GM12878 (cell line): ENCODE results near the gene CDHR5. TPM values are rescaled to one million over a fixed set of nuclear protein-coding genes. Genes with fewer than 3 reads are reported as not detected.

Experiments used
- ATAC-seq: fragments of 200-7000 bp; cut with Tn5 transposase; 3 replicates; pipeline ENCODE4 v1.9.1; 2020; ENCODE audit warnings: mild to moderate bottlenecking, moderate library complexity
- BruUV-seq: library from RNA; stranded (reverse); fragments of 400-500 nt; replicated peaks from 2 replicates; lab custom pipeline; 2021; lab: Mats Ljungman, UMichigan
- CTCF ChIA-PET: fragments of 300-600 bp; sonication (Branson Sonifier 250); formaldehyde crosslinking; extraction: SDS; loops from one replicate; lab custom pipeline; 2021; ENCODE audit warnings: inconsistent platforms; lab: Yijun Ruan, JAX
- POLR2A ChIA-PET: fragments of 350-600 bp; formaldehyde crosslinking; extraction: SDS; loops from one replicate; lab custom pipeline; 2021; ENCODE audit warnings: inconsistent platforms; lab: Charles Lee
- RAD21 ChIA-PET: fragments of 300-600 bp; sonication (Branson Sonifier 250); formaldehyde crosslinking; loops from one replicate; lab custom pipeline; 2023; ENCODE audit warnings: antibody characterized with exemption; ENCODE audit not compliant: unreplicated experiment; lab: Charles Lee
- SMC1A ChIA-PET: fragments of 300-600 bp; sonication (Branson Sonifier 250); formaldehyde crosslinking; loops from one replicate; lab custom pipeline; 2023; ENCODE audit not compliant: unreplicated experiment, uncharacterized antibody; lab: Charles Lee
- DNase-seq: peaks from one replicate; pipeline ENCODE4 v3.0.0-alpha.2; 2011; ENCODE audit warnings: low read depth, low spot score
- FAIRE-seq: peaks from 3 replicates; lab custom pipeline; 2011; peaks lifted over from hg19 to GRCh38; lab: Jason Lieb, UNC
- H2AFZ ChIP-seq: 2 replicates; pipeline ENCODE4 v1.6.0; 2011; ENCODE audit warnings: low read depth, low read length, control low read depth; ENCODE audit not compliant: control insufficient read depth
- H3K27ac ChIP-seq: 2 replicates; pipeline ENCODE4 v1.5.1; 2011; ENCODE audit warnings: control low read depth; ENCODE audit not compliant: control insufficient read depth, insufficient read depth
- H3K27me3 ChIP-seq, 2 experiments: replicated peaks in 1 of 2; 2 replicates each; pipeline versions ENCODE4 v1.6.0 to v1.6.1; 2011; ENCODE audit warnings: low read length in 1 of 2; ENCODE audit not compliant: control insufficient read depth in 2 of 2, insufficient read depth in 2 of 2
- H3K36me3 ChIP-seq, 2 experiments: 2 replicates each; pipeline ENCODE4 v1.5.1; 2011; ENCODE audit warnings: low read length in 1 of 2; ENCODE audit not compliant: control insufficient read depth in 2 of 2, insufficient read depth in 2 of 2
- H3K4me1 ChIP-seq: 2 replicates; pipeline ENCODE4 v1.6.1; 2011; ENCODE audit warnings: mild to moderate bottlenecking, low read length, moderate library complexity, mixed read lengths; ENCODE audit not compliant: control insufficient read depth, insufficient read depth
- H3K4me2 ChIP-seq: 2 replicates; pipeline ENCODE4 v1.6.0; 2011; ENCODE audit warnings: control low read depth; ENCODE audit not compliant: control insufficient read depth, insufficient read depth
- H3K4me3 ChIP-seq: fragments of 200-600 bp; sonication (generic); 2 replicates; pipeline ENCODE4 v1.5.1; 2016
- H3K79me2 ChIP-seq: 2 replicates; pipeline ENCODE4 v1.6.0; 2011; ENCODE audit warnings: low read length; ENCODE audit not compliant: control insufficient read depth, insufficient read depth
- H3K9ac ChIP-seq: 2 replicates; pipeline ENCODE4 v1.8.0; 2011; ENCODE audit warnings: low read length, control low read depth, mixed read lengths; ENCODE audit not compliant: control insufficient read depth, insufficient read depth
- H3K9me3 ChIP-seq: replicated peaks from 3 replicates; pipeline ENCODE4 v1.5.1; 2011; ENCODE audit warnings: mild to moderate bottlenecking, low read length; ENCODE audit not compliant: control insufficient read depth, insufficient read depth
- H4K20me1 ChIP-seq: 2 replicates; pipeline ENCODE4 v1.6.0; 2011; ENCODE audit not compliant: control insufficient read depth, insufficient read depth
- BHLHE40 ChIP-seq, 2 experiments: fragments of 450-650 bp in 1 of 2; IDR thresholded peaks; 2 replicates each; pipeline ENCODE4 v1.6.1; 2011 to 2017; ENCODE audit warnings: low read depth in 2 of 2, borderline replicate concordance in 1 of 2, improper control_type of control experiment in 1 of 2, low read length in 1 of 2, mild to moderate bottlenecking in 1 of 2
- CBFB ChIP-seq: IDR thresholded peaks from 2 replicates; pipeline ENCODE4 v1.6.1; 2016; ENCODE audit warnings: antibody characterized with exemption, low read depth
- CBX3 ChIP-seq: fragments of 200-600 bp; sonication (generic); IDR thresholded peaks from 2 replicates; pipeline ENCODE4 v1.6.1; 2016; ENCODE audit warnings: low read depth, borderline replicate concordance
- NBN ChIP-seq: fragments of 450-650 bp; IDR thresholded peaks from 2 replicates; pipeline ENCODE4 v1.6.1; 2016
- POLR2A ChIP-seq: IDR thresholded peaks from 2 replicates; pipeline ENCODE4 v1.6.1; 2011; ENCODE audit warnings: low read depth, mild to moderate bottlenecking, low read length
- POLR2AphosphoS2 ChIP-seq: IDR thresholded peaks from 2 replicates; pipeline ENCODE4 v1.6.1; 2011; ENCODE audit warnings: low read depth, mild to moderate bottlenecking, low read length, improper control_type of control experiment, moderate library complexity
- TAF1 ChIP-seq: IDR thresholded peaks from 2 replicates; pipeline ENCODE4 v1.6.1; 2011; ENCODE audit warnings: mild to moderate bottlenecking, low read depth, low read length, borderline replicate concordance
- ZNF622 ChIP-seq: fragments of 450-650 bp; IDR thresholded peaks from 2 replicates; pipeline ENCODE4 v1.6.1; 2017; ENCODE audit warnings: mild to moderate bottlenecking, inconsistent platforms
- WGBS: methylation state at CpG from one replicate; pipeline ENCODE4 v1.1.6; 2016; ENCODE audit warnings: low lambda C conversion rate; ENCODE audit not compliant: insufficient replicate concordance, insufficient coverage; ENCODE audit errors: missing lambda C conversion rate; 5-methylcytosine and 5-hydroxymethylcytosine counted together
- in situ Hi-C: fragments of 300-500 bp; cut with MboI; formaldehyde crosslinking; loops from 9 replicates; pipeline ENCODE4 v1.14.3; 2018; ENCODE audit warnings: mixed read lengths
- intact Hi-C: fragments of 100-400 bp; cut with micrococcal nuclease; formaldehyde crosslinking; loops from one replicate; pipeline ENCODE4 v1.14.2; 2022; ENCODE audit not compliant: unreplicated experiment
- polyA plus RNA-seq, 11 experiments: library from polyadenylated mRNA; depleted of rRNA in 4 of 11; unstranded in 6 of 11; stranded (reverse) in 5 of 11; fragments of >200 nt; fragmentation: Nextera tagmentation in 4 of 11; fragmentation: Illumina TruSeq in 1 of 11; extraction: Ambion mirVana in 4 of 11; extraction: Trizol in 1 of 11; gene quantifications; 1 replicate in 1 of 11; 2 replicates in 10 of 11; pipeline versions ENCODE4 v1.2.1 to v1.2.3, GENCODE V29; 2011 to 2016; ENCODE audit warnings: inconsistent platforms in 2 of 11, missing spikeins in 2 of 11, low read depth in 1 of 11
- total RNA-seq, 4 experiments: library from RNA; depleted of rRNA in 3 of 4; stranded (reverse); fragments of >200 nt in 3 of 4; fragmentation: Illumina TruSeq in 1 of 4; extraction: Trizol in 1 of 4; gene quantifications; 2 replicates each; pipeline versions ENCODE4 v1.2.1 to v1.2.3, GENCODE V29; 2013 to 2021
- TF ChIP-seq, protein P1 (sequence below): fragments of 450-650 bp; IDR thresholded peaks from 2 replicates; pipeline ENCODE4 v1.6.1; 2018; ENCODE audit warnings: borderline replicate concordance, mild to moderate bottlenecking; ENCODE audit not compliant: partially characterized antibody
- TF ChIP-seq, protein P2 (sequence below): fragments of 450-650 bp; IDR thresholded peaks from 2 replicates; pipeline ENCODE4 v1.6.1; 2017; ENCODE audit warnings: borderline replicate concordance
- TF ChIP-seq, protein P3 (sequence below): fragments of 450-650 bp; IDR thresholded peaks from 2 replicates; pipeline ENCODE4 v1.6.1; 2017; ENCODE audit warnings: low read depth, mild to moderate bottlenecking, moderate library complexity

The CDHR5 gene
- total and polyA plus RNA-seq, 10 of the 15 experiments (the other 5 are each of a cell fraction or from before 2014, with no cell fraction given) = 0.06 TPM; not detected in 9

DNA sequence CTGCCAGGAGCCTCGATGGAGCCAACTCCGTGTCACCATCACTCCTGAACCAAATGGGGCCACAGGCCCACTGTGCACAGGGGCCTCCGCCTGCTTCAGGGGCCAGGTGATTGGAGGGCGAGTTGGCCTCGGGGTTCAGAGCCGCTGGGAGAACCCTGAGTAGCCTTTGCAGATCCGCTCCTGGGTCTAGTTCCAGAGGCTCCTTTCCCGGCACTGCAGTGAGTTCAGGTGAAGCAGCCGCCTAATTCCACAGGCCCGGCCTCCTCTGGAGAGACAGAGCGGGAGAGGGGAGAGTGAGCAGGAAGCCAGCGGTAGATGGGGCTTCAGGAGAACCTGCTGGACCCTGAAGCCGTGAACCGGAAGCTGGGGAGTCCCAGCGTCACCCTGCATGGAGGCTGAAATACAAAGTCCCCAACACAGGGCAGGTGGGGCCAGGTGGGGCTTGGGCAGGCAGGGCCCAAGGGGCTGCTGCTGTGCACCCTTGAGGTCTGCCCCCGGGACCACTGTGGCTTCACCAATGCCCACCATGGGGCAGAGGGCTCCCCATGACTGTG is 34.9 kb upstream of the CDHR5 start:
- TF ChIP-seq ZNF622 (no peak), BHLHE40 (IDR thresholded peaks at IDR 0.05; ENCODE audit: borderline replicate concordance in 1 of 2, low read depth in 2 of 2, low read length in 1 of 2) (no peak), POLR2A (0 out of 2 replicates have a peak, but pooled peaks have one; percentile 28), CBFB (no peak), POLR2AphosphoS2 (no peak)
- TF ChIP-seq, all 136 proteins: peak for 1
- Histone ChIP-seq H3K27me3 (no peaks in the 10 kb centered on the region), H3K79me2 (no peaks in the 10 kb centered on the region), H3K4me1 (peaks cover 13% of the 10 kb centered on the region), H3K9ac (0 out of 2 replicates have a peak overlapping the region, but pooled peaks have one; percentile 13), H3K27ac (peak overlapping the region; percentile 52), H4K20me1 (no peaks in the 10 kb centered on the region), H2AFZ (peak overlapping the region; percentile 39; the same call in 1 of the 2 replicates), H3K4me2 (no peak overlapping the region; the same call in 1 of the 2 replicates), H3K4me3 (no peak overlapping the region), H3K36me3 (peaks cover 9 to 15% of the 10 kb centered on the region in 2 experiments; a peak in 3 of 4 replicates), H3K9me3 (no peaks in the 10 kb centered on the region)
- FAIRE-seq (no peak), DNase-seq (no peak), ATAC-seq (no peak)
- in situ Hi-C loops = loop anchor here (10.0 kb wide), 1 partner anchor 65 kb away; no protein-coding TSS in a partner anchor
- POLR2A ChIA-PET = no interaction called here
- no TSS peak for BruUV-seq
- CTCF ChIA-PET = interaction anchor here (0.5 to 9.5 kb wide), 3 partner anchors 15 to 297 kb away, joined by 3 to 91 read pairs (median 3); no protein-coding TSS in a partner anchor
- 53% methylated on average over 16 of the region's 16 CpGs for WGBS
- RAD21 ChIA-PET = interaction anchor here (2.9 kb wide), 1 partner anchor 66 kb away, joined by 15 read pairs; no protein-coding TSS in a partner anchor
- intact Hi-C loops = no loop called here
- SMC1A ChIA-PET = interaction anchor here (1.0 to 1.6 kb wide), 2 partner anchors 30 to 62 kb away, joined by 3 read pairs; no protein-coding TSS in a partner anchor

DNA sequence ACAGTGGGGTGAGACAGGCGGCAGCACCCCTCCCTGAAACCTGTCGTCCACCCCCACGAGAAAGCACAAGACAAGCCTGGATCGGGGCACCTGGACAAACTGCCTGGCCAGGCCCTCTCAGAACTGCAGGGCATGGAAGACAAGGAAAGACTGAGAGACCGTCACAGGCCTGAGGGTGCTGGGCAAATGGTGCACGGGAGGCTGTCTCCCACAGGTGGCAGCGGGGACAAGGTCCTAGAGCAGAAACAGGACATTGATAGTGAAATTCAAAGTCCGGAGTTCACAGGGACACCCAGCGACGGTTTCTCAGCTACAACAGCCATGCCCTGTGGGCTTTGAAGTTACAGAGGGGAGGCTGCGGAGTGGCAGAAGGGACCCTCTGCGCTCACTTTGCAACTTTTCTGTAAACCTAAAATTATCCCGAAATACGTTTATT is 33.0 kb upstream of the CDHR5 start:
- BruUV-seq = no TSS peak
- ChIA-PET SMC1A (no interaction called here), RAD21 (no interaction called here), POLR2A (interaction anchor here (0.5 kb wide), 1 partner anchor 9 kb away, joined by 3 read pairs; no protein-coding TSS in a partner anchor), CTCF (interaction anchor here (9.5 kb wide), 1 partner anchor 67 kb away, joined by 91 read pairs; no protein-coding TSS in a partner anchor)
- H3K4me3 ChIP-seq = no peak overlapping the region
- no peak for FAIRE-seq
- no peak overlapping the region for H3K9ac ChIP-seq
- no peak overlapping the region for H2AFZ ChIP-seq
- in situ Hi-C loops = no loop called here
- H3K36me3 ChIP-seq = peaks cover 5 to 16% of the 10 kb centered on the region in 2 experiments; a peak in 3 of 4 replicates
- H3K27me3 ChIP-seq = no peaks in the 10 kb centered on the region
- intact Hi-C loops = no loop called here
- DNase-seq = no peak
- WGBS = 93% methylated on average over 14 of the region's 14 CpGs
- H3K27ac ChIP-seq = no peak overlapping the region
- no peaks in the 10 kb centered on the region for H4K20me1 ChIP-seq
- no peaks in the 10 kb centered on the region for H3K79me2 ChIP-seq
- peaks cover 13% of the 10 kb centered on the region for H3K4me1 ChIP-seq
- H3K4me2 ChIP-seq = no peak overlapping the region
- ATAC-seq = no peak
- H3K9me3 ChIP-seq = no peaks in the 10 kb centered on the region
- TF ChIP-seq, protein P1, sequence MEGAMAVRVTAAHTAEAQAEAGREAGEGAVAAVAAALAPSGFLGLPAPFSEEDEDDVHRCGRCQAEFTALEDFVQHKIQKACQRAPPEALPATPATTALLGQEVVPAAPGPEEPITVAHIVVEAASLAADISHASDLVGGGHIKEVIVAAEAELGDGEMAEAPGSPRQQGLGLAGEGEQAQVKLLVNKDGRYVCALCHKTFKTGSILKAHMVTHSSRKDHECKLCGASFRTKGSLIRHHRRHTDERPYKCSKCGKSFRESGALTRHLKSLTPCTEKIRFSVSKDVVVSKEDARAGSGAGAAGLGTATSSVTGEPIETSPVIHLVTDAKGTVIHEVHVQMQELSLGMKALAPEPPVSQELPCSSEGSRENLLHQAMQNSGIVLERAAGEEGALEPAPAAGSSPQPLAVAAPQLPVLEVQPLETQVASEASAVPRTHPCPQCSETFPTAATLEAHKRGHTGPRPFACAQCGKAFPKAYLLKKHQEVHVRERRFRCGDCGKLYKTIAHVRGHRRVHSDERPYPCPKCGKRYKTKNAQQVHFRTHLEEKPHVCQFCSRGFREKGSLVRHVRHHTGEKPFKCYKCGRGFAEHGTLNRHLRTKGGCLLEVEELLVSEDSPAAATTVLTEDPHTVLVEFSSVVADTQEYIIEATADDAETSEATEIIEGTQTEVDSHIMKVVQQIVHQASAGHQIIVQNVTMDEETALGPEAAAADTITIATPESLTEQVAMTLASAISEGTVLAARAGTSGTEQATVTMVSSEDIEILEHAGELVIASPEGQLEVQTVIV = no peak
- TF ChIP-seq, protein P2, sequence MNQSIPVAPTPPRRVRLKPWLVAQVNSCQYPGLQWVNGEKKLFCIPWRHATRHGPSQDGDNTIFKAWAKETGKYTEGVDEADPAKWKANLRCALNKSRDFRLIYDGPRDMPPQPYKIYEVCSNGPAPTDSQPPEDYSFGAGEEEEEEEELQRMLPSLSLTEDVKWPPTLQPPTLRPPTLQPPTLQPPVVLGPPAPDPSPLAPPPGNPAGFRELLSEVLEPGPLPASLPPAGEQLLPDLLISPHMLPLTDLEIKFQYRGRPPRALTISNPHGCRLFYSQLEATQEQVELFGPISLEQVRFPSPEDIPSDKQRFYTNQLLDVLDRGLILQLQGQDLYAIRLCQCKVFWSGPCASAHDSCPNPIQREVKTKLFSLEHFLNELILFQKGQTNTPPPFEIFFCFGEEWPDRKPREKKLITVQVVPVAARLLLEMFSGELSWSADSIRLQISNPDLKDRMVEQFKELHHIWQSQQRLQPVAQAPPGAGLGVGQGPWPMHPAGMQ = no peak
- TF ChIP-seq TAF1 = no peak
- TF ChIP-seq CBX3 = no peak
- TF ChIP-seq, protein P3, sequence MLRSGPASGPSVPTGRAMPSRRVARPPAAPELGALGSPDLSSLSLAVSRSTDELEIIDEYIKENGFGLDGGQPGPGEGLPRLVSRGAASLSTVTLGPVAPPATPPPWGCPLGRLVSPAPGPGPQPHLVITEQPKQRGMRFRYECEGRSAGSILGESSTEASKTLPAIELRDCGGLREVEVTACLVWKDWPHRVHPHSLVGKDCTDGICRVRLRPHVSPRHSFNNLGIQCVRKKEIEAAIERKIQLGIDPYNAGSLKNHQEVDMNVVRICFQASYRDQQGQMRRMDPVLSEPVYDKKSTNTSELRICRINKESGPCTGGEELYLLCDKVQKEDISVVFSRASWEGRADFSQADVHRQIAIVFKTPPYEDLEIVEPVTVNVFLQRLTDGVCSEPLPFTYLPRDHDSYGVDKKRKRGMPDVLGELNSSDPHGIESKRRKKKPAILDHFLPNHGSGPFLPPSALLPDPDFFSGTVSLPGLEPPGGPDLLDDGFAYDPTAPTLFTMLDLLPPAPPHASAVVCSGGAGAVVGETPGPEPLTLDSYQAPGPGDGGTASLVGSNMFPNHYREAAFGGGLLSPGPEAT = no peak
- TF ChIP-seq NBN = no peak
